Endometrial microvascular endothelial cells (primary cell): Measurements from ENCODE around the gene PFKFB4. TPM values are rescaled to one million over a fixed set of nuclear protein-coding genes. Genes with fewer than 3 reads are reported as not detected.

Experiments
- in situ Hi-C: cut with HindIII; loops from 2 replicates; pipeline ENCODE4 v1.10.0; 2017; ENCODE audit warnings: low sequenced_read_pairs, low pct_unique_long_range_greater_than_20kb; ENCODE audit errors: inconsistent ontology term
- total RNA-seq: library from RNA; depleted of rRNA; stranded (reverse); fragments of >200 nt; gene quantifications from one replicate; pipeline ENCODE4 v1.2.3, GENCODE V29; 2015; ENCODE audit errors: inconsistent ontology term

Gene PFKFB4
- total RNA-seq: 3.3 TPM

- in situ Hi-C loops: no loop called here
These were observed at the start of gene PFKFB4 for GRCh38 chr3:48556796-48557626. PFKFB4 (minus strand) TSS chr3:48556803; CDS start chr3:48556777, 26 bp downstream.

- in situ Hi-C loops: no loop called here
These were observed 45.0 kb upstream of the PFKFB4 start for GRCh38 chr3:48601622-48601994.

GRCh38 chr3:48600711-48601621 lies 44.4 kb upstream of the PFKFB4 start:
- in situ Hi-C loops: no loop called here

- in situ Hi-C loops: no loop called here
These were observed 43.1 kb upstream of the PFKFB4 start for GRCh38 chr3:48599509-48600285.

- in situ Hi-C loops: no loop called here
These were observed 42.5 kb upstream of the PFKFB4 start for GRCh38 chr3:48599077-48599501.

- in situ Hi-C loops: no loop called here
These were observed 41.9 kb upstream of the PFKFB4 start for GRCh38 chr3:48598323-48599076.

- in situ Hi-C loops: no loop called here
These were observed 40.8 kb upstream of the PFKFB4 start for GRCh38 chr3:48597408-48597800.

GRCh38 chr3:48596676-48597407 lies 40.2 kb upstream of the PFKFB4 start:
- in situ Hi-C loops: no loop called here

- in situ Hi-C loops: no loop called here
These were observed 39.6 kb upstream of the PFKFB4 start for GRCh38 chr3:48596157-48596556.

- in situ Hi-C loops: no loop called here
These were observed 39.0 kb upstream of the PFKFB4 start for GRCh38 chr3:48595526-48596121.

- in situ Hi-C loops: no loop called here
These were observed 38.5 kb upstream of the PFKFB4 start, which contains the start of gene COL7A1 for GRCh38 chr3:48595075-48595525. COL7A1 (minus strand) TSS chr3:48595329; CDS start chr3:48595159, 170 bp downstream.

GRCh38 chr3:48594417-48595049 lies 37.9 kb upstream of the PFKFB4 start:
- in situ Hi-C loops: no loop called here

GRCh38 chr3:48593337-48593736 lies 36.7 kb upstream of the PFKFB4 start:
- in situ Hi-C loops: no loop called here

GRCh38 chr3:48592519-48593087 lies 36.0 kb upstream of the PFKFB4 start:
- in situ Hi-C loops: no loop called here

GRCh38 chr3:48591886-48592518 lies 35.4 kb upstream of the PFKFB4 start:
- in situ Hi-C loops: no loop called here

GRCh38 chr3:48591436-48591835 lies 34.8 kb upstream of the PFKFB4 start:
- in situ Hi-C loops: no loop called here
